Activated CD8-positive, alpha-beta T cell treated with anti-CD3 and anti-CD28 coated beads, Interleukin-2, amount 10 ng/mL, durations not matched to agents 7 days and 5 days (primary cell): ENCODE results near the gene CCL18. TPM values are rescaled to one million over a fixed set of nuclear protein-coding genes. Genes with fewer than 3 reads are reported as not detected.
"Not testable (repeated sequence)": the region's sequence is repeated elsewhere in the genome, so short reads cannot be mapped to it uniquely, and the experiment has no call there.

Experiments used
- ATAC-seq: fragments of 150-1000 bp; cut with Tn5 transposase; one replicate; pipeline ENCODE4 v1.10.0; 2021; ENCODE audit warnings: moderate library complexity
- CTCF ChIA-PET: fragments of 350-600 bp; sonication (Branson Sonifier 250); formaldehyde crosslinking; loops from one replicate; lab custom pipeline; 2021; ENCODE audit warnings: antibody characterized with exemption; lab: Charles Lee
- POLR2A ChIA-PET: fragments of 350-600 bp; sonication (Branson Sonifier 250); formaldehyde crosslinking; loops from one replicate; lab custom pipeline; 2021; ENCODE audit warnings: antibody characterized with exemption; lab: Charles Lee
- DNase-seq: peaks from one replicate; pipeline ENCODE4 v3.0.0-alpha.2; 2020
- H3K27ac Mint-ChIP-seq: one replicate; pipeline ENCODE4 v1.8.0; 2021; ENCODE audit warnings: mild to moderate bottlenecking, mixed read lengths
- H3K27me3 Mint-ChIP-seq: one replicate; pipeline ENCODE4 v1.8.0; 2021; ENCODE audit warnings: low read depth, mixed read lengths
- H3K36me3 Mint-ChIP-seq: one replicate; pipeline ENCODE4 v1.8.0; 2021; ENCODE audit warnings: low read depth, mixed read lengths
- H3K4me1 Mint-ChIP-seq: one replicate; pipeline ENCODE4 v1.8.0; 2021; ENCODE audit warnings: low read depth, mixed read lengths
- H3K4me3 Mint-ChIP-seq: one replicate; pipeline ENCODE4 v1.8.0; 2021; ENCODE audit warnings: mild to moderate bottlenecking, mixed read lengths
- H3K9me3 Mint-ChIP-seq: one replicate; pipeline ENCODE4 v1.8.0; 2022; ENCODE audit warnings: mixed read lengths; ENCODE audit not compliant: insufficient read depth
- total RNA-seq, 2 experiments: library from RNA; stranded (reverse); gene quantifications; one replicate each; pipeline ENCODE4 v1.2.3, GENCODE V29; 2021

The CCL18 gene
- total RNA-seq, 2 experiments from 2014 or later = not detected

GRCh38 chr17:36088670-36089338 is 24.7 kb downstream of the CCL18 start:
- POLR2A ChIA-PET = interaction anchor here (0.7 to 2.5 kb wide), 3 partner anchors 15 to 209 kb away, joined by 3 to 11 read pairs (median 11); no protein-coding TSS in a partner anchor

GRCh38 chr17:36089339-36089865 is 25.3 kb downstream of the CCL18 start:
- ATAC-seq (no peak), DNase-seq (no peak)
- peaks cover 55% of the 10 kb centered on the region for H3K4me1 Mint-ChIP-seq
- peak overlapping the region; percentile 82 for H3K27ac Mint-ChIP-seq
- H3K4me3 Mint-ChIP-seq = no peak overlapping the region
- H3K36me3 Mint-ChIP-seq = no peaks in the 10 kb centered on the region
- POLR2A ChIA-PET = interaction anchor here (0.7 to 2.5 kb wide), 7 partner anchors 8 to 210 kb away, joined by 3 to 11 read pairs (median 4); no protein-coding TSS in a partner anchor
- no peaks in the 10 kb centered on the region for H3K9me3 Mint-ChIP-seq
- H3K27me3 Mint-ChIP-seq = peaks cover 27% of the 10 kb centered on the region
- CTCF ChIA-PET = interaction anchor here (1.0 to 5.9 kb wide), 3 partner anchors 17 to 59 kb away, joined by 3 to 38 read pairs (median 3); no protein-coding TSS in a partner anchor

More at GRCh38 chr17:36088670-36089338, 24.7 kb downstream of the CCL18 start:
- Mint-ChIP-seq H3K4me3 (no peak overlapping the region), H3K9me3 (no peaks in the 10 kb centered on the region), H3K36me3 (no peaks in the 10 kb centered on the region), H3K27ac (peak overlapping the region; percentile 2), H3K4me1 (peaks cover 57% of the 10 kb centered on the region), H3K27me3 (peaks cover 27% of the 10 kb centered on the region)
- DNase-seq (no peak), ATAC-seq (no peak)
- CTCF ChIA-PET = interaction anchor here (1.0 to 5.9 kb wide), 2 partner anchors 16 to 60 kb away, joined by 3 to 38 read pairs; no protein-coding TSS in a partner anchor

- H3K4me1 Mint-ChIP-seq = peaks cover 55% of the 10 kb centered on the region
- peak within 1 kb of the TSS; percentile 82 for H3K27ac Mint-ChIP-seq
- peak within 1 kb of the TSS; percentile 55 for H3K4me3 Mint-ChIP-seq
- CTCF ChIA-PET = interaction anchor here (1.0 to 5.9 kb wide), 3 partner anchors 17 to 114 kb away, joined by 3 to 38 read pairs (median 3); no protein-coding TSS in a partner anchor
- no peaks in the 10 kb centered on the region for H3K9me3 Mint-ChIP-seq
- ATAC-seq (peak; percentile 59), DNase-seq (peak; percentile 50)
- POLR2A ChIA-PET = interaction anchor here (0.9 to 2.5 kb wide), 7 partner anchors 8 to 59 kb away, joined by 3 to 11 read pairs (median 4); no protein-coding TSS in a partner anchor
- no peaks in the 10 kb centered on the region for H3K36me3 Mint-ChIP-seq
- peaks cover 31% of the 10 kb centered on the region for H3K27me3 Mint-ChIP-seq
Measured at GRCh38 chr17:36089888-36090836, 26.1 kb downstream of the CCL18 start, which contains the start of gene CCL3. Gene CCL3 (minus strand): TSS chr17:36090143. CDS start chr17:36090058, 85 bp downstream.

GRCh38 chr17:36092230-36092629 is 28.2 kb downstream of the CCL18 start:
- peaks cover 51% of the 10 kb centered on the region for H3K4me1 Mint-ChIP-seq
- no peak for DNase-seq

GRCh38 chr17:36092715-36093114 is 28.6 kb downstream of the CCL18 start:
- peaks cover 51% of the 10 kb centered on the region for H3K4me1 Mint-ChIP-seq
- POLR2A ChIA-PET, H3K27ac Mint-ChIP-seq, H3K36me3 Mint-ChIP-seq, H3K4me3 Mint-ChIP-seq, DNase-seq, ATAC-seq, H3K9me3 Mint-ChIP-seq: not testable (repeated sequence)
- CTCF ChIA-PET = interaction anchor here (5.9 kb wide), 1 partner anchor 20 kb away, joined by 38 read pairs; no protein-coding TSS in a partner anchor
- peaks cover 23% of the 10 kb centered on the region for H3K27me3 Mint-ChIP-seq

More at GRCh38 chr17:36092230-36092629, 28.2 kb downstream of the CCL18 start:
- Mint-ChIP-seq H3K4me3 (no peak overlapping the region), H3K36me3 (no peaks in the 10 kb centered on the region), H3K27me3 (peaks cover 25% of the 10 kb centered on the region), H3K9me3 (no peaks in the 10 kb centered on the region), H3K27ac (peak overlapping the region; percentile 28)
- CTCF ChIA-PET = interaction anchor here (5.9 kb wide), 1 partner anchor 20 kb away, joined by 38 read pairs; no protein-coding TSS in a partner anchor
- POLR2A ChIA-PET = no interaction called here
- peak; percentile 31 for ATAC-seq

GRCh38 chr17:36094232-36094631 is 30.2 kb downstream of the CCL18 start:
- Mint-ChIP-seq H3K9me3 (no peaks in the 10 kb centered on the region), H3K27ac (no peak overlapping the region), H3K36me3 (no peaks in the 10 kb centered on the region), H3K27me3 (peaks cover 21% of the 10 kb centered on the region), H3K4me1 (peaks cover 42% of the 10 kb centered on the region), H3K4me3 (no peak overlapping the region)
- ChIA-PET POLR2A (no interaction called here), CTCF (no interaction called here)
- DNase-seq (no peak), ATAC-seq (no peak)

- ChIA-PET CTCF (no interaction called here), POLR2A (no interaction called here)
- Mint-ChIP-seq H3K36me3 (no peaks in the 10 kb centered on the region), H3K4me1 (peaks cover 37% of the 10 kb centered on the region), H3K4me3 (no peak overlapping the region), H3K9me3 (no peaks in the 10 kb centered on the region), H3K27ac (no peak overlapping the region), H3K27me3 (peaks cover 25% of the 10 kb centered on the region)
- DNase-seq = no peak
- ATAC-seq = no peak
Measured at GRCh38 chr17:36094746-36095145, 30.7 kb downstream of the CCL18 start.

GRCh38 chr17:36095992-36096391 is 31.9 kb downstream of the CCL18 start:
- H3K27ac Mint-ChIP-seq = no peak overlapping the region
- no peak overlapping the region for H3K4me3 Mint-ChIP-seq
- ATAC-seq (no peak), DNase-seq (no peak)
- no peaks in the 10 kb centered on the region for H3K36me3 Mint-ChIP-seq
- CTCF ChIA-PET = interaction anchor here (0.8 kb wide), 1 partner anchor 23 kb away, joined by 3 read pairs; no protein-coding TSS in a partner anchor
- peaks cover 24% of the 10 kb centered on the region for H3K27me3 Mint-ChIP-seq
- H3K9me3 Mint-ChIP-seq = no peaks in the 10 kb centered on the region
- H3K4me1 Mint-ChIP-seq = peaks cover 27% of the 10 kb centered on the region
- POLR2A ChIA-PET = interaction anchor here (0.7 kb wide), 1 partner anchor 36 kb away, joined by 3 read pairs; no protein-coding TSS in a partner anchor

GRCh38 chr17:36099004-36099403 is 34.9 kb downstream of the CCL18 start:
- H3K9me3 Mint-ChIP-seq, ATAC-seq, POLR2A ChIA-PET, H3K36me3 Mint-ChIP-seq, H3K27ac Mint-ChIP-seq, H3K4me3 Mint-ChIP-seq, DNase-seq: not testable (repeated sequence)
- Mint-ChIP-seq H3K27me3 (peaks cover 22% of the 10 kb centered on the region), H3K4me1 (peaks cover 31% of the 10 kb centered on the region)
- CTCF ChIA-PET = interaction anchor here (1.4 kb wide), 1 partner anchor 26 kb away, joined by 3 read pairs; no protein-coding TSS in a partner anchor

GRCh38 chr17:36103401-36103975 is 39.4 kb downstream of the CCL18 start, which contains the start of gene CCL4:
Gene CCL4 (plus strand): TSS chr17:36103827. CDS start chr17:36103906, 79 bp downstream.
- H3K9me3 Mint-ChIP-seq, H3K36me3 Mint-ChIP-seq: not testable (repeated sequence)
- H3K27me3 Mint-ChIP-seq = peaks cover 21% of the 10 kb centered on the region
- peaks cover 30% of the 10 kb centered on the region for H3K4me1 Mint-ChIP-seq
- CTCF ChIA-PET = interaction anchor here (1.3 to 2.6 kb wide), 3 partner anchors 31 to 127 kb away, joined by 4 to 8 read pairs (median 4); no protein-coding TSS in a partner anchor
- peak; percentile 74 for ATAC-seq
- H3K4me3 Mint-ChIP-seq = peak within 1 kb of the TSS; percentile 70
- DNase-seq = peak; percentile 38
- POLR2A ChIA-PET = interaction anchor here (1.1 kb wide), 1 partner anchor 17 kb away, joined by 3 read pairs; no protein-coding TSS in a partner anchor
- H3K27ac Mint-ChIP-seq = peak within 1 kb of the TSS; percentile 79
